Measurements from ENCODE around the gene HOXB5. TPM values are rescaled to one million over a fixed set of nuclear protein-coding genes. Genes with fewer than 3 reads are reported as not detected.

The HOXB5 gene
- total RNA-seq, 1 donor from 2014 or later: not detected

Other genes starting within 250 kb of the HOXB5 start
- gene SKAP1, start 163.6 kb downstream of the HOXB5 start, total RNA-seq (ENCODE audit: insufficient read depth, low replicate concordance): not detected
- 0.96 TPM for gene HOXB1, start 62.8 kb downstream of the HOXB5 start, total RNA-seq (ENCODE audit: insufficient read depth, low replicate concordance)
- gene HOXB2, start 48.7 kb downstream of the HOXB5 start, total RNA-seq (ENCODE audit: insufficient read depth, low replicate concordance): 9.9 TPM
- gene HOXB4, start 15.4 kb downstream of the HOXB5 start, total RNA-seq (ENCODE audit: insufficient read depth, low replicate concordance): 3.4 TPM
- gene HOXB3, start 3.5 kb downstream of the HOXB5 start, total RNA-seq (ENCODE audit: insufficient read depth, low replicate concordance): 18.3 TPM
- not detected for gene HOXB6, start 11.2 kb upstream of the HOXB5 start, total RNA-seq (ENCODE audit: insufficient read depth, low replicate concordance)
- gene HOXB7, start 17.2 kb upstream of the HOXB5 start, total RNA-seq (ENCODE audit: insufficient read depth, low replicate concordance): 0.96 TPM
- gene HOXB8, start 21.5 kb upstream of the HOXB5 start, total RNA-seq (ENCODE audit: insufficient read depth, low replicate concordance): not detected
- gene HOXB9, start 32.6 kb upstream of the HOXB5 start, total RNA-seq (ENCODE audit: insufficient read depth, low replicate concordance): 0.24 TPM
- gene PRAC1, start 128.7 kb upstream of the HOXB5 start, total RNA-seq (ENCODE audit: insufficient read depth, low replicate concordance): not detected
- not detected for gene PRAC2, start 129.4 kb upstream of the HOXB5 start, total RNA-seq (ENCODE audit: insufficient read depth, low replicate concordance)
- gene HOXB13, start 135.0 kb upstream of the HOXB5 start, total RNA-seq (ENCODE audit: insufficient read depth, low replicate concordance): 0.72 TPM
- not detected for gene TTLL6, start 223.4 kb upstream of the HOXB5 start, total RNA-seq (ENCODE audit: insufficient read depth, low replicate concordance)
- gene CALCOCO2, start 237.3 kb upstream of the HOXB5 start, total RNA-seq (ENCODE audit: insufficient read depth, low replicate concordance): 120 TPM